GM23248 (cell line): Measurements from ENCODE around the gene PRF1. TPM values are rescaled to one million over a fixed set of nuclear protein-coding genes. Genes with fewer than 3 reads are reported as not detected.

Experiments used
- DNase-seq: peaks from one replicate; pipeline ENCODE4 v3.0.0-alpha.2; 2015
- H2AFZ ChIP-seq: fragments of 200-600 bp; sonication (generic); 2 replicates; pipeline ENCODE4 v1.6.1; 2016; ENCODE audit warnings: antibody characterized with exemption
- H3F3A ChIP-seq: fragments of 200-600 bp; sonication (generic); 2 replicates; pipeline ENCODE4 v1.6.1; 2016; ENCODE audit warnings: mild to moderate bottlenecking, antibody characterized with exemption, mixed run types; ENCODE audit not compliant: insufficient read depth
- H3K27ac ChIP-seq: fragments of 200-600 bp; sonication (generic); 2 replicates; pipeline ENCODE4 v1.5.1; 2016; ENCODE audit warnings: mild to moderate bottlenecking
- H3K27me3 ChIP-seq: fragments of 200-600 bp; sonication (generic); replicated peaks from 2 replicates; pipeline ENCODE4 v1.6.1; 2016; ENCODE audit warnings: mild to moderate bottlenecking; ENCODE audit not compliant: insufficient read depth
- H3K36me3 ChIP-seq: fragments of 200-600 bp; sonication (generic); 2 replicates; pipeline ENCODE4 v1.6.1; 2016; ENCODE audit warnings: low read depth, mild to moderate bottlenecking
- H3K4me1 ChIP-seq: fragments of 200-600 bp; sonication (generic); 2 replicates; pipeline ENCODE4 v1.6.1; 2016; ENCODE audit warnings: mild to moderate bottlenecking; ENCODE audit not compliant: insufficient read depth
- H3K4me2 ChIP-seq: fragments of 200-600 bp; sonication (generic); one replicate; pipeline ENCODE4 v1.6.1; 2016; ENCODE audit warnings: mild to moderate bottlenecking; ENCODE audit not compliant: unreplicated experiment
- H3K4me3 ChIP-seq: fragments of 200-600 bp; sonication (generic); 2 replicates; pipeline ENCODE4 v1.5.1; 2016; ENCODE audit warnings: mild to moderate bottlenecking
- H3K79me2 ChIP-seq: fragments of 200-600 bp; sonication (generic); 2 replicates; pipeline ENCODE4 v1.6.1; 2016; ENCODE audit warnings: mild to moderate bottlenecking; ENCODE audit not compliant: insufficient read depth
- H3K9ac ChIP-seq: fragments of 200-600 bp; sonication (generic); 2 replicates; pipeline ENCODE4 v1.6.1; 2016; ENCODE audit warnings: mild to moderate bottlenecking
- H3K9me2 ChIP-seq: fragments of 200-600 bp; sonication (generic); 2 replicates; pipeline ENCODE4 v1.6.1; 2016; ENCODE audit warnings: mixed run types, mild to moderate bottlenecking, moderate library complexity; ENCODE audit not compliant: insufficient read depth
- H3K9me3 ChIP-seq: fragments of 200-600 bp; sonication (generic); one replicate; pipeline ENCODE4 v1.6.1; 2017; ENCODE audit warnings: low read depth
- H4K20me1 ChIP-seq: fragments of 200-600 bp; sonication (generic); 2 replicates; pipeline ENCODE4 v1.6.0; 2016; ENCODE audit not compliant: insufficient read depth
- EZH2 ChIP-seq: fragments of 200-600 bp; sonication (generic); IDR thresholded peaks from 2 replicates; pipeline ENCODE4 v1.6.1; 2018; ENCODE audit warnings: antibody characterized with exemption, mild to moderate bottlenecking; ENCODE audit not compliant: insufficient read depth, poor library complexity, severe bottlenecking
- EZH2phosphoT487 ChIP-seq: fragments of 200-600 bp; sonication (generic); IDR thresholded peaks from 2 replicates; pipeline ENCODE4 v1.6.1; 2018; ENCODE audit warnings: antibody characterized with exemption, moderate library complexity, mild to moderate bottlenecking, low read depth; ENCODE audit not compliant: insufficient read depth
- WGBS, 2 experiments: methylation state at CpG; one replicate each; pipeline ENCODE4 v1.1.6; 2015 to 2017; ENCODE audit warnings: low lambda C conversion rate in 2 of 2, low coverage in 1 of 2; ENCODE audit errors: missing lambda C conversion rate in 2 of 2; 5-methylcytosine and 5-hydroxymethylcytosine counted together
- in situ Hi-C: fragments of 300-500 bp; cut with MboI; formaldehyde crosslinking; loops from 2 replicates; pipeline ENCODE4 v1.15.0; 2020
- polyA plus RNA-seq: library from polyadenylated mRNA; unstranded; fragments of >200 nt; fragmentation: Nextera tagmentation; extraction: Ambion mirVana; gene quantifications from 2 replicates; pipeline ENCODE4 v1.2.1, GENCODE V29; 2016
- total RNA-seq: library from RNA; depleted of rRNA; stranded (reverse); fragments of >200 nt; shearing (Covaris generic); gene quantifications from 2 replicates; pipeline ENCODE4 v1.2.3, GENCODE V29; 2014

Gene PRF1
- total and polyA plus RNA-seq, 2 experiments from 2014 or later = not detected

GRCh38 chr10:70558871-70559810 is 43.4 kb downstream of the PRF1 start:
- peak overlapping the region; percentile 63; the same call in 1 of the 2 replicates for H2AFZ ChIP-seq
- TF ChIP-seq EZH2 (no peak), EZH2phosphoT487 (no peak)
- WGBS, 2 experiments = 61 to 69% methylated on average over 18 to 20 of the region's 20 CpGs
- H3F3A ChIP-seq = no peaks in the 10 kb centered on the region
- DNase-seq = peak; percentile 57
- H3K9me3 ChIP-seq = no peaks in the 10 kb centered on the region
- H4K20me1 ChIP-seq = no peaks in the 10 kb centered on the region
- in situ Hi-C loops = no loop called here
- no peaks in the 10 kb centered on the region for H3K79me2 ChIP-seq
- H3K4me2 ChIP-seq = peak overlapping the region; percentile 18
- no peak overlapping the region for H3K9ac ChIP-seq
- no peaks in the 10 kb centered on the region for H3K27me3 ChIP-seq
- no peaks in the 10 kb centered on the region for H3K4me1 ChIP-seq
- H3K27ac ChIP-seq = no peak overlapping the region
- no peak overlapping the region; the same call in 1 of the 2 replicates for H3K4me3 ChIP-seq
- H3K36me3 ChIP-seq = no peaks in the 10 kb centered on the region
- no peaks in the 10 kb centered on the region for H3K9me2 ChIP-seq

- in situ Hi-C loops = no loop called here
- no peak for DNase-seq
- no peak overlapping the region for H3K27ac ChIP-seq
These were observed 44.2 kb downstream of the PRF1 start for GRCh38 chr10:70558295-70558694.

GRCh38 chr10:70557876-70558275 is 44.7 kb downstream of the PRF1 start:
- WGBS, 2 experiments = 67 to 79% methylated on average over 1 to 2 of the region's 2 CpGs
- Histone ChIP-seq H3K79me2 (no peaks in the 10 kb centered on the region), H3K4me3 (no peak overlapping the region), H2AFZ (no peak overlapping the region), H3K4me1 (no peaks in the 10 kb centered on the region), H3K9me3 (no peaks in the 10 kb centered on the region), H3K9ac (no peak overlapping the region), H3K27ac (no peak overlapping the region), H3K9me2 (no peaks in the 10 kb centered on the region), H3F3A (no peaks in the 10 kb centered on the region), H4K20me1 (no peaks in the 10 kb centered on the region), H3K4me2 (no peak overlapping the region), H3K36me3 (no peaks in the 10 kb centered on the region), H3K27me3 (no peaks in the 10 kb centered on the region)
- no peak for DNase-seq
- in situ Hi-C loops = no loop called here
- TF ChIP-seq EZH2 = no peak
- no peak for TF ChIP-seq EZH2phosphoT487

More at GRCh38 chr10:70558295-70558694, 44.2 kb downstream of the PRF1 start:
- Histone ChIP-seq H3K4me3 (no peak overlapping the region), H3K9me2 (no peaks in the 10 kb centered on the region), H2AFZ (no peak overlapping the region), H4K20me1 (no peaks in the 10 kb centered on the region), H3K4me2 (no peak overlapping the region), H3K79me2 (no peaks in the 10 kb centered on the region), H3K4me1 (no peaks in the 10 kb centered on the region), H3K27me3 (no peaks in the 10 kb centered on the region), H3F3A (no peaks in the 10 kb centered on the region), H3K9me3 (no peaks in the 10 kb centered on the region), H3K9ac (no peak overlapping the region), H3K36me3 (no peaks in the 10 kb centered on the region)
- 84 to 86% methylated on average over 11 of the region's 11 CpGs for WGBS, 2 experiments
- no peak for TF ChIP-seq EZH2phosphoT487
- no peak for TF ChIP-seq EZH2

- Histone ChIP-seq H3K36me3 (no peaks in the 10 kb centered on the region), H2AFZ (no peak overlapping the region), H3K4me1 (no peaks in the 10 kb centered on the region), H3K9me2 (no peaks in the 10 kb centered on the region), H3K4me3 (no peak overlapping the region), H3K79me2 (no peaks in the 10 kb centered on the region), H4K20me1 (no peaks in the 10 kb centered on the region), H3K27ac (no peak overlapping the region), H3F3A (no peaks in the 10 kb centered on the region), H3K4me2 (no peak overlapping the region), H3K9ac (no peak overlapping the region), H3K9me3 (no peaks in the 10 kb centered on the region), H3K27me3 (no peaks in the 10 kb centered on the region)
- TF ChIP-seq EZH2phosphoT487 = no peak
- no peak for TF ChIP-seq EZH2
- in situ Hi-C loops = no loop called here
- WGBS, 2 experiments = 83 to 88% methylated on average over 11 of the region's 11 CpGs
- DNase-seq = no peak
These were observed 45.3 kb downstream of the PRF1 start for GRCh38 chr10:70557086-70557845.
